Thyroid gland (tissue), 4 donors: Measurements from ENCODE around the gene PDE6C.

Source experiments
- CTCF ChIP-seq, 6 experiments: fragments of 200-600 bp in 3 of 6; fragments of 450-650 bp in 3 of 6; sonication (generic) in 3 of 6; IDR thresholded peaks; one replicate each; pipeline ENCODE4 v1.5.1; 2016 to 2019; ENCODE audit warnings: antibody characterized with exemption in 6 of 6, mild to moderate bottlenecking in 2 of 6, inconsistent platforms in 1 of 6, moderate library complexity in 1 of 6
- POLR2A ChIP-seq, 2 donors: fragments of 450-650 bp; IDR thresholded peaks; one replicate each; pipeline ENCODE4 v1.6.1; 2017; ENCODE audit warnings: antibody characterized with exemption in 2 of 2, mild to moderate bottlenecking in 2 of 2, moderate library complexity in 1 of 2

- TF ChIP-seq CTCF (IDR thresholded peaks at IDR 0.05) (no peak), POLR2A (IDR thresholded peaks at IDR 0.05) (no peak)
These were observed 15.2 kb upstream of the PDE6C start for GRCh38 chr10:93597075-93597599.
